Astrocyte of the spinal cord (primary cell): Measurements from ENCODE around the gene C2orf76.

ENCODE experiments used
- DNase-seq: peaks from one replicate; pipeline ENCODE4 v3.0.0; 2011; ENCODE audit warnings: low read depth, low spot score
- H3K4me3 ChIP-seq: 2 replicates; pipeline ENCODE4 v1.5.1; 2011; ENCODE audit warnings: low read depth, mild to moderate bottlenecking, low read length, moderate library complexity
- CTCF ChIP-seq: IDR thresholded peaks from 2 replicates; pipeline ENCODE4 v1.5.1; 2012; ENCODE audit warnings: low read depth, mild to moderate bottlenecking, low read length, inconsistent platforms
- in situ Hi-C: cut with HindIII; loops from 2 replicates; pipeline ENCODE4 v1.10.0; 2017; ENCODE audit warnings: low sequenced_read_pairs

C2orf76 gene

GRCh38 chr2:119289093-119289492, 77.5 kb downstream of the C2orf76 start:
- no peak for TF ChIP-seq CTCF
- in situ Hi-C loops = no loop called here
- peak; percentile 60 for DNase-seq

DNA sequence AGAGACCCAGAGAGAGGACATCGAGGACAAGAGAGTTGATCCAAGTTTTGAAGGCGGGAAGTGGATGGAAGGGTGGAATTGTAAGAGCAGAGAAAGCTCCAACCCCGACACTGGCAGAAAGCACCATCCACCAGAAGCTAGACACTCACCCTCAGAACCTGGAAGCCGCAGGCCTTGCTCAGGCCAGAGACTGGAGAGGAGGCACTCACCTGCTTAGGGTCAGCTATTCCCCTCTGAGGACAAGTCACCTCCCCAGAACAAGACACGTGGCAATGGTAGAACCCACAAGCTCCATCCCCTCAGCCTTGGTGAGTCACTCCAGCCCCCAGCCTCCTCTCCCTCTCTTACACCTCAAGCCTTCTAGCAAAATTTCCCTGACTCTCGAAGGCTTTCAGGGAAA, 78.1 kb downstream of the C2orf76 start:
- TF ChIP-seq CTCF = no peak
- in situ Hi-C loops = no loop called here
- DNase-seq = no peak
- no peak overlapping the region for H3K4me3 ChIP-seq

More at GRCh38 chr2:119289093-119289492, 77.5 kb downstream of the C2orf76 start:
- no peak overlapping the region for H3K4me3 ChIP-seq

GRCh38 chr2:119286661-119287060, 80.0 kb downstream of the C2orf76 start:
- no peak for TF ChIP-seq CTCF
- in situ Hi-C loops = no loop called here
- DNase-seq = no peak
- H3K4me3 ChIP-seq = no peak overlapping the region

- in situ Hi-C loops = no loop called here
- no peak overlapping the region for H3K4me3 ChIP-seq
- no peak for TF ChIP-seq CTCF
- DNase-seq = peak; percentile 84
These were observed 82.7 kb downstream of the C2orf76 start for GRCh38 chr2:119283873-119284331.

DNA sequence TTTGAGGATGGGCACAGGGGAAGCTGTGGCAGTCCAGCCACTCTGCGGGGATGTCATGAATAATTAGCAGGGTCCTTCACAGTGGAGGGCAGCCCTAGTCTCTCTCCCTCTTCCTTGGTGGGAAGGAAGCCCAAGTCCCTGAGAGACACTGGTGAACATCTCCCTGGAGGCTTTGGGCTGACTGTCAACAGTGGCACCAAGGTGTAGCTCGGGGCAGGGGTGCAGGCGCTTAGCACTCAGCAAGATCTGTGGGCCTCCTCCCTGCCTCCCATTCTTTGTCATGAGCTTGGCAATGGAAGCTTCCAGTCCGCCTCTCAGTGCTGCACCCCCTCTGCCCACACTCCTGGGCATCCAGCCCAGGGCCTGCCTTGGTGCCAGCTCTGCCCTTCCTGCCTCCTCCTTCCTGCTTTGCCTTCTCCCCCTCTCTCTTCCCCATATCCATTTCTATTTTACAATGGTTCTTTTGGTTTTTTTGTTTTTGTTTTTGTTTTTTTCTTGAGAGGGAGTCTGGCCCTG, 83.6 kb downstream of the C2orf76 start:
- in situ Hi-C loops = no loop called here
- no peak for TF ChIP-seq CTCF
- no peak overlapping the region for H3K4me3 ChIP-seq
- DNase-seq = no peak

GRCh38 chr2:119282146-119282995, 84.3 kb downstream of the C2orf76 start:
- TF ChIP-seq CTCF = no peak
- in situ Hi-C loops = no loop called here
- no peak overlapping the region for H3K4me3 ChIP-seq
- no peak for DNase-seq
